HEK293 (cell line): ENCODE results near the gene RALA.

ENCODE experiments used
- AEBP2 ChIP-seq: fragments of 450-650 bp; formaldehyde crosslinking; IDR thresholded peaks from 2 replicates; pipeline ENCODE4 v1.5.1; 2016; ENCODE audit warnings: missing biosample characterization, missing genetic modification characterization, borderline replicate concordance
- GLI4 ChIP-seq: fragments of 450-650 bp; formaldehyde crosslinking; IDR thresholded peaks from 2 replicates; pipeline ENCODE4 v1.5.1; 2016; ENCODE audit warnings: missing biosample characterization, missing genetic modification characterization
- INSM2 ChIP-seq: fragments of 450-650 bp; formaldehyde crosslinking; IDR thresholded peaks from 2 replicates; pipeline ENCODE4 v1.5.1; 2016; ENCODE audit warnings: missing biosample characterization, missing genetic modification characterization
- KLF1 ChIP-seq: fragments of 450-650 bp; formaldehyde crosslinking; IDR thresholded peaks from 2 replicates; pipeline ENCODE4 v1.5.1; 2016; ENCODE audit warnings: missing biosample characterization, missing genetic modification characterization
- OSR2 ChIP-seq: fragments of 450-650 bp; formaldehyde crosslinking; IDR thresholded peaks from 2 replicates; pipeline ENCODE4 v1.5.1; 2016; ENCODE audit warnings: missing biosample characterization, missing genetic modification characterization
- ZBTB11 ChIP-seq: fragments of 450-650 bp; formaldehyde crosslinking; conservative IDR thresholded peaks from 2 replicates; pipeline ENCODE4 v1.5.1; 2016; ENCODE audit warnings: low read depth, missing biosample characterization, missing genetic modification characterization
- ZNF280C ChIP-seq: fragments of 450-650 bp; formaldehyde crosslinking; IDR thresholded peaks from 2 replicates; pipeline ENCODE4 v1.5.1; 2016; ENCODE audit warnings: missing biosample characterization, missing genetic modification characterization
- ZNF311 ChIP-seq: fragments of 450-650 bp; formaldehyde crosslinking; IDR thresholded peaks from 2 replicates; pipeline ENCODE4 v1.5.1; 2017; ENCODE audit warnings: missing biosample characterization, missing genetic modification characterization, borderline replicate concordance
- ZNF350 ChIP-seq: fragments of 450-650 bp; formaldehyde crosslinking; IDR thresholded peaks from 2 replicates; pipeline ENCODE4 v1.5.0; 2017; ENCODE audit warnings: missing biosample characterization, mild to moderate bottlenecking, missing genetic modification characterization
- ZNF404 ChIP-seq: fragments of 450-650 bp; formaldehyde crosslinking; IDR thresholded peaks from 2 replicates; pipeline ENCODE4 v1.5.1; 2017; ENCODE audit warnings: missing biosample characterization, missing genetic modification characterization
- ZNF433 ChIP-seq: fragments of 450-650 bp; formaldehyde crosslinking; IDR thresholded peaks from 2 replicates; pipeline ENCODE4 v1.5.1; 2016; ENCODE audit warnings: missing biosample characterization, missing genetic modification characterization, low read depth
- ZNF501 ChIP-seq: fragments of 450-650 bp; formaldehyde crosslinking; IDR thresholded peaks from 2 replicates; pipeline ENCODE4 v1.5.1; 2016; ENCODE audit warnings: missing biosample characterization, missing genetic modification characterization
- ZNF548 ChIP-seq: fragments of 450-650 bp; formaldehyde crosslinking; IDR thresholded peaks from 2 replicates; pipeline ENCODE4 v1.5.1; 2016; ENCODE audit warnings: missing biosample characterization, missing genetic modification characterization
- ZNF549 ChIP-seq: fragments of 450-650 bp; IDR thresholded peaks from 2 replicates; pipeline ENCODE4 v1.5.1; 2018; ENCODE audit warnings: missing biosample characterization, missing genetic modification characterization, mild to moderate bottlenecking, inconsistent platforms, moderate library complexity
- ZNF600 ChIP-seq: fragments of 450-650 bp; formaldehyde crosslinking; IDR thresholded peaks from 2 replicates; pipeline ENCODE4 v1.5.1; 2016; ENCODE audit warnings: missing biosample characterization, missing genetic modification characterization
- ZNF623 ChIP-seq: fragments of 450-650 bp; formaldehyde crosslinking; IDR thresholded peaks from 2 replicates; pipeline ENCODE4 v1.5.1; 2016; ENCODE audit warnings: missing biosample characterization, missing genetic modification characterization
- ZNF701 ChIP-seq: fragments of 450-650 bp; formaldehyde crosslinking; IDR thresholded peaks from 2 replicates; pipeline ENCODE4 v1.5.1; 2016; ENCODE audit warnings: missing biosample characterization, missing genetic modification characterization
- ZNF747 ChIP-seq: fragments of 450-650 bp; formaldehyde crosslinking; IDR thresholded peaks from 2 replicates; pipeline ENCODE4 v1.5.1; 2016; ENCODE audit warnings: missing biosample characterization, missing genetic modification characterization
- ZSCAN30 ChIP-seq: fragments of 450-650 bp; IDR thresholded peaks from 2 replicates; pipeline ENCODE4 v1.5.1; 2018; ENCODE audit warnings: missing biosample characterization, mild to moderate bottlenecking, missing genetic modification characterization, moderate library complexity
- TF ChIP-seq, protein P1 (sequence below): fragments of 450-650 bp; formaldehyde crosslinking; IDR thresholded peaks from 2 replicates; pipeline ENCODE4 v1.5.1; 2016; ENCODE audit warnings: missing biosample characterization, missing genetic modification characterization
- TF ChIP-seq, protein P2 (sequence below): fragments of 450-650 bp; formaldehyde crosslinking; IDR thresholded peaks from 2 replicates; pipeline ENCODE4 v1.5.1; 2016; ENCODE audit warnings: missing biosample characterization, missing genetic modification characterization
- TF ChIP-seq, protein P3 (sequence below): fragments of 450-650 bp; formaldehyde crosslinking; IDR thresholded peaks from 2 replicates; pipeline ENCODE4 v1.5.1; 2016; ENCODE audit warnings: missing biosample characterization, missing genetic modification characterization

The RALA gene

GRCh38 chr7:39589323-39590111, 33.9 kb upstream of the RALA start (continued):
- no peak for TF ChIP-seq AEBP2 (tag by site-specific recombination)
- no peak for TF ChIP-seq ZNF280C (tag by site-specific recombination)
- no peak for TF ChIP-seq ZNF701
- TF ChIP-seq, protein P1, sequence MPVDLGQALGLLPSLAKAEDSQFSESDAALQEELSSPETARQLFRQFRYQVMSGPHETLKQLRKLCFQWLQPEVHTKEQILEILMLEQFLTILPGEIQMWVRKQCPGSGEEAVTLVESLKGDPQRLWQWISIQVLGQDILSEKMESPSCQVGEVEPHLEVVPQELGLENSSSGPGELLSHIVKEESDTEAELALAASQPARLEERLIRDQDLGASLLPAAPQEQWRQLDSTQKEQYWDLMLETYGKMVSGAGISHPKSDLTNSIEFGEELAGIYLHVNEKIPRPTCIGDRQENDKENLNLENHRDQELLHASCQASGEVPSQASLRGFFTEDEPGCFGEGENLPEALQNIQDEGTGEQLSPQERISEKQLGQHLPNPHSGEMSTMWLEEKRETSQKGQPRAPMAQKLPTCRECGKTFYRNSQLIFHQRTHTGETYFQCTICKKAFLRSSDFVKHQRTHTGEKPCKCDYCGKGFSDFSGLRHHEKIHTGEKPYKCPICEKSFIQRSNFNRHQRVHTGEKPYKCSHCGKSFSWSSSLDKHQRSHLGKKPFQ (tag by site-specific recombination) = 0 out of 2 replicates have a peak, but pooled peaks have one; percentile 14
- peak; percentile 47; the same call in 1 of the 2 replicates for TF ChIP-seq OSR2 (tag by site-specific recombination)
- TF ChIP-seq ZNF600 = peak; percentile 38; the same call in 1 of the 2 replicates
- no peak for TF ChIP-seq ZSCAN30
- TF ChIP-seq ZNF350 (tag by site-specific recombination) = no peak
- TF ChIP-seq ZBTB11 (tag by site-specific recombination) = no peak
- TF ChIP-seq, protein P2, sequence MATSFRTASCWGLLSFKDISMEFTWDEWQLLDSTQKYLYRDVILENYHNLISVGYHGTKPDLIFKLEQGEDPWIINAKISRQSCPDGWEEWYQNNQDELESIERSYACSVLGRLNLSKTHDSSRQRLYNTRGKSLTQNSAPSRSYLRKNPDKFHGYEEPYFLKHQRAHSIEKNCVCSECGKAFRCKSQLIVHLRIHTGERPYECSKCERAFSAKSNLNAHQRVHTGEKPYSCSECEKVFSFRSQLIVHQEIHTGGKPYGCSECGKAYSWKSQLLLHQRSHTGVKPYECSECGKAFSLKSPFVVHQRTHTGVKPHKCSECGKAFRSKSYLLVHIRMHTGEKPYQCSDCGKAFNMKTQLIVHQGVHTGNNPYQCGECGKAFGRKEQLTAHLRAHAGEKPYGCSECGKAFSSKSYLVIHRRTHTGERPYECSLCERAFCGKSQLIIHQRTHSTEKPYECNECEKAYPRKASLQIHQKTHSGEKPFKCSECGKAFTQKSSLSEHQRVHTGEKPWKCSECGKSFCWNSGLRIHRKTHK = no peak
- no peak for TF ChIP-seq ZNF747
- no peak for TF ChIP-seq ZNF501 (tag by site-specific recombination)
- TF ChIP-seq INSM2 (tag by site-specific recombination) = peak; percentile 58; the same call in 1 of the 2 replicates
- TF ChIP-seq, protein P3, sequence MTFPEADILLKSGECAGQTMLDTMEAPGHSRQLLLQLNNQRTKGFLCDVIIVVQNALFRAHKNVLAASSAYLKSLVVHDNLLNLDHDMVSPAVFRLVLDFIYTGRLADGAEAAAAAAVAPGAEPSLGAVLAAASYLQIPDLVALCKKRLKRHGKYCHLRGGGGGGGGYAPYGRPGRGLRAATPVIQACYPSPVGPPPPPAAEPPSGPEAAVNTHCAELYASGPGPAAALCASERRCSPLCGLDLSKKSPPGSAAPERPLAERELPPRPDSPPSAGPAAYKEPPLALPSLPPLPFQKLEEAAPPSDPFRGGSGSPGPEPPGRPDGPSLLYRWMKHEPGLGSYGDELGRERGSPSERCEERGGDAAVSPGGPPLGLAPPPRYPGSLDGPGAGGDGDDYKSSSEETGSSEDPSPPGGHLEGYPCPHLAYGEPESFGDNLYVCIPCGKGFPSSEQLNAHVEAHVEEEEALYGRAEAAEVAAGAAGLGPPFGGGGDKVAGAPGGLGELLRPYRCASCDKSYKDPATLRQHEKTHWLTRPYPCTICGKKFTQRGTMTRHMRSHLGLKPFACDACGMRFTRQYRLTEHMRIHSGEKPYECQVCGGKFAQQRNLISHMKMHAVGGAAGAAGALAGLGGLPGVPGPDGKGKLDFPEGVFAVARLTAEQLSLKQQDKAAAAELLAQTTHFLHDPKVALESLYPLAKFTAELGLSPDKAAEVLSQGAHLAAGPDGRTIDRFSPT (tag by site-specific recombination) = peak; percentile 88
- no peak for TF ChIP-seq ZNF548
- TF ChIP-seq ZNF311 (tag by site-specific recombination) = no peak
- TF ChIP-seq ZNF433 = no peak
- no peak for TF ChIP-seq ZNF404
- TF ChIP-seq ZNF623 (tag by site-specific recombination) = no peak
- TF ChIP-seq KLF1 (tag by site-specific recombination) = no peak
- no peak for TF ChIP-seq ZNF549 (tag by site-specific recombination)
- TF ChIP-seq GLI4 (tag by site-specific recombination) = no peak
